Skeletal muscle satellite cell (primary cell): Measurements from ENCODE around the gene NEDD9.

Experiments
- H3K27me3 ChIP-seq: 2 replicates; pipeline ENCODE4 v1.7.0; 2013; ENCODE audit warnings: low read length; ENCODE audit not compliant: control insufficient read depth, insufficient read depth
- H3K36me3 ChIP-seq: 2 replicates; pipeline ENCODE4 v1.7.0; 2013; ENCODE audit warnings: mild to moderate bottlenecking, control low read depth, low read length; ENCODE audit not compliant: insufficient read depth
- H3K4me1 ChIP-seq: 2 replicates; pipeline ENCODE4 v1.7.0; 2013; ENCODE audit warnings: low read length; ENCODE audit not compliant: control insufficient read depth, insufficient read depth
- H3K4me2 ChIP-seq: 2 replicates; pipeline ENCODE4 v1.7.0; 2013; ENCODE audit warnings: mild to moderate bottlenecking, low read length
- H3K4me3 ChIP-seq: 2 replicates; pipeline ENCODE4 v1.7.0; 2013; ENCODE audit warnings: low read length
- H3K9ac ChIP-seq: 2 replicates; pipeline ENCODE4 v1.7.0; 2013; ENCODE audit warnings: mild to moderate bottlenecking, low read depth, low read length, moderate library complexity
- H3K9me3 ChIP-seq: replicated peaks from 2 replicates; pipeline ENCODE4 v1.7.0; 2013; ENCODE audit warnings: mild to moderate bottlenecking, control low read depth, low read length

NEDD9 gene

GRCh38 chr6:11160199-11160598, 72.3 kb downstream of the NEDD9 start:
- no peak overlapping the region for H3K4me2 ChIP-seq
- H3K9me3 ChIP-seq: peaks cover 8% of the 10 kb centered on the region
- H3K36me3 ChIP-seq: no peaks in the 10 kb centered on the region
- peaks cover 16% of the 10 kb centered on the region for H3K4me1 ChIP-seq
- H3K27me3 ChIP-seq: no peaks in the 10 kb centered on the region
- no peak overlapping the region for H3K9ac ChIP-seq
- H3K4me3 ChIP-seq: no peak overlapping the region

- peaks cover 8% of the 10 kb centered on the region for H3K9me3 ChIP-seq
- H3K27me3 ChIP-seq: no peaks in the 10 kb centered on the region
Observed at GRCh38 chr6:11155589-11155988, 76.9 kb downstream of the NEDD9 start.

GRCh38 chr6:11153447-11153846, 79.0 kb downstream of the NEDD9 start:
- no peaks in the 10 kb centered on the region for H3K9me3 ChIP-seq
- H3K9ac ChIP-seq: no peak overlapping the region
- H3K4me2 ChIP-seq: no peak overlapping the region
- H3K4me1 ChIP-seq: no peaks in the 10 kb centered on the region
- H3K36me3 ChIP-seq: no peaks in the 10 kb centered on the region
- H3K4me3 ChIP-seq: no peak overlapping the region
- no peaks in the 10 kb centered on the region for H3K27me3 ChIP-seq

More at GRCh38 chr6:11155589-11155988, 76.9 kb downstream of the NEDD9 start:
- Histone ChIP-seq H3K4me1 (peaks cover 2% of the 10 kb centered on the region), H3K4me3 (no peak overlapping the region), H3K9ac (no peak overlapping the region), H3K4me2 (no peak overlapping the region), H3K36me3 (no peaks in the 10 kb centered on the region)

- H3K36me3 ChIP-seq: no peaks in the 10 kb centered on the region
- no peaks in the 10 kb centered on the region for H3K27me3 ChIP-seq
- no peaks in the 10 kb centered on the region for H3K4me1 ChIP-seq
- H3K4me3 ChIP-seq: no peak overlapping the region
- no peaks in the 10 kb centered on the region for H3K9me3 ChIP-seq
- no peak overlapping the region for H3K4me2 ChIP-seq
- H3K9ac ChIP-seq: no peak overlapping the region
Observed at GRCh38 chr6:11152581-11152980, 79.9 kb downstream of the NEDD9 start.

GRCh38 chr6:11151488-11151887, 81.0 kb downstream of the NEDD9 start:
- Histone ChIP-seq H3K4me3 (no peak overlapping the region), H3K4me1 (no peaks in the 10 kb centered on the region), H3K36me3 (no peaks in the 10 kb centered on the region), H3K27me3 (no peaks in the 10 kb centered on the region), H3K9me3 (no peaks in the 10 kb centered on the region), H3K4me2 (no peak overlapping the region), H3K9ac (no peak overlapping the region)

GRCh38 chr6:11149551-11149950, 82.9 kb downstream of the NEDD9 start:
- Histone ChIP-seq H3K4me3 (no peak overlapping the region), H3K9me3 (no peaks in the 10 kb centered on the region), H3K36me3 (no peaks in the 10 kb centered on the region), H3K4me1 (no peaks in the 10 kb centered on the region), H3K27me3 (no peaks in the 10 kb centered on the region), H3K4me2 (no peak overlapping the region), H3K9ac (no peak overlapping the region)

- H3K4me1 ChIP-seq: peaks cover 9% of the 10 kb centered on the region
- H3K36me3 ChIP-seq: no peaks in the 10 kb centered on the region
- no peak overlapping the region for H3K9ac ChIP-seq
- H3K27me3 ChIP-seq: no peaks in the 10 kb centered on the region
- H3K4me3 ChIP-seq: no peak overlapping the region
- no peaks in the 10 kb centered on the region for H3K9me3 ChIP-seq
- H3K4me2 ChIP-seq: no peak overlapping the region
Observed at GRCh38 chr6:11146117-11146826, 86.2 kb downstream of the NEDD9 start.

GRCh38 chr6:11144393-11144851, 88.0 kb downstream of the NEDD9 start:
- Histone ChIP-seq H3K27me3 (no peaks in the 10 kb centered on the region), H3K36me3 (no peaks in the 10 kb centered on the region), H3K4me2 (no peak overlapping the region)

GRCh38 chr6:11143394-11144371, 88.8 kb downstream of the NEDD9 start:
- H3K27me3 ChIP-seq: no peaks in the 10 kb centered on the region
- no peaks in the 10 kb centered on the region for H3K9me3 ChIP-seq
- no peak overlapping the region for H3K4me3 ChIP-seq
- H3K4me1 ChIP-seq: peaks cover 18% of the 10 kb centered on the region
- H3K36me3 ChIP-seq: no peaks in the 10 kb centered on the region
- H3K9ac ChIP-seq: no peak overlapping the region
- no peak overlapping the region for H3K4me2 ChIP-seq

More at GRCh38 chr6:11144393-11144851, 88.0 kb downstream of the NEDD9 start:
- H3K4me3 ChIP-seq: no peak overlapping the region
- peaks cover 14% of the 10 kb centered on the region for H3K4me1 ChIP-seq
- no peaks in the 10 kb centered on the region for H3K9me3 ChIP-seq
- no peak overlapping the region for H3K9ac ChIP-seq

GRCh38 chr6:11142296-11143027, 90.0 kb downstream of the NEDD9 start:
- Histone ChIP-seq H3K36me3 (no peaks in the 10 kb centered on the region), H3K4me3 (no peak overlapping the region), H3K9ac (no peak overlapping the region), H3K4me1 (peaks cover 18% of the 10 kb centered on the region), H3K4me2 (no peak overlapping the region), H3K9me3 (no peaks in the 10 kb centered on the region), H3K27me3 (no peaks in the 10 kb centered on the region)

- Histone ChIP-seq H3K27me3 (no peaks in the 10 kb centered on the region), H3K9ac (no peak overlapping the region), H3K4me2 (no peak overlapping the region), H3K9me3 (no peaks in the 10 kb centered on the region), H3K4me3 (no peak overlapping the region), H3K36me3 (no peaks in the 10 kb centered on the region), H3K4me1 (peaks cover 22% of the 10 kb centered on the region)
Observed at GRCh38 chr6:11141295-11141694, 91.2 kb downstream of the NEDD9 start.
